ENCODE measurements around the gene GAP43.
"Not testable (repeated sequence)": the region's sequence is repeated elsewhere in the genome, so short reads cannot be mapped to it uniquely, and the experiment has no call there.

Gene GAP43

DNA sequence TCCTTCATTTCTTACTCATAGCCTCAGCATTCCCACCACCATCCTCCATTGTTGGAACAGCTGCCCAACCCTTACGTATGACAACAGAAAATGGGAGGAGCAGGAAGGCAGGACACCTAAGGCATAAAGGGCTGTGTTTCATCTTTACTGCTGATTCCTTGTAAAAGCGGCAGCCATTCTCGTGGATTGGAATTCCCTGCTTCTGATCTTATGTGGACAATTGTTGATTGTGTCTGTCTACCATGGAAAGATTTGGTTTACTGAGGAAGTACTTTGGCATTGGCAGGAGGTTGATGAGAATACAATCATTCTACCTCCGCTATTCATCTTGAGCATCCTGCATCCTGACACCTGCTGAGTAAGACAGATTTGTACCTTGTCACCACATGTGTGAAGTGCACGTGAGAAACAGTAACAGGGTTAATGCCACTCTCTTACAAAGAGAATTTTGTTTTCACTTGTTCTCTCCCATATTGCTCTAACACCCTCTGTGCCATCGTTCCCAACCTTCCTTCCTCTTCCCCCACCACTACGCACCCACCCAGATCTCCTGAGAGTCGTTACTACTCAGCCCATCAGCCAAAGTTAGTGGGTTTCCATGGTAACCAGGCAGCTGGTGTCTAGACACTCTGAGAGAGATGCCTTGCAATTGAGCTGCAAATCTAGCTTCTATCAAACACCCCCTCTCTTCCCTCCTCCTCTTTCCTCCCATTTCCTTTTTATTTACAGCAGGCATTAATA is 75.7 kb downstream of the GAP43 start:
- DNase-seq (ENCODE audit: low read depth), result no peak

DNA sequence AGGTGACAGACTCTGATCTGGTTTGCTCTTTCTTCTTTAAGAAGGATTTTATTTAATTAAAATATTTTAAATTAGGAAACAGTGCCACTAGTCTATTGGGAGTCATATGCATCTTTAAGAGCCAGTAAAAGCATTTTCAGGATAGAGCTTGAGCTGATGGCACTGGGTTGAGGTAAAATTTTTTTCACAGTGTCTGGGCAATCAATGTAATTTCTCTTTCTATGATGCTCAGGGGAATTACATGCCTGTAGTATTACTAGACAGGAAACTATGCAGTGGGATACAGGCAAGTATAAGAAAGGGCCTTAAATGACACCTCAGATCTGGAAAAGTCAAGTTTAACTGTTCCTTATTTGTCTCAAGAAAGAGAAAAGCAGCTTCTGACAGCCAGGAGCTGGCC is 76.4 kb downstream of the GAP43 start:
- no peak for DNase-seq (ENCODE audit: low read depth)

DNA sequence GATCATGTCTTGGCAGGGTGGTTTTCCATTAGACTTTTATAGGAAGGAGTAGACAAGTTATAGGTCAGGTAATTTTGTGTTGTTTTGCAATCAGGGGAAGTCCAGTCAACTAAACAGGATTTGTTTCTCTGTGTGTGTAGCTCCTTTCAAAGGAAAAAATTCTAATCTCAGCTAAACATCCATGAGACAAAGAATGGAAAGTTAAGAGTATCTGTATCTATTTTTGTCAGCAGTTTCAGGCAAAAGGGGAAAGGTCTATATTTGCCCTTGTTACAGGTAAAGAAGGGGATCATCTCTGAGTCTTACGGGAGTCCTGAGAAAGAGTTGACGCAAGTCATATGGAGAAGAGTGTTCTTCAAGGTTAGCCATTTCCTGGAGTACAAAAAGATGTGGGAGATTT is 79.3 kb downstream of the GAP43 start:
- no peak for DNase-seq (ENCODE audit: low read depth)

DNA sequence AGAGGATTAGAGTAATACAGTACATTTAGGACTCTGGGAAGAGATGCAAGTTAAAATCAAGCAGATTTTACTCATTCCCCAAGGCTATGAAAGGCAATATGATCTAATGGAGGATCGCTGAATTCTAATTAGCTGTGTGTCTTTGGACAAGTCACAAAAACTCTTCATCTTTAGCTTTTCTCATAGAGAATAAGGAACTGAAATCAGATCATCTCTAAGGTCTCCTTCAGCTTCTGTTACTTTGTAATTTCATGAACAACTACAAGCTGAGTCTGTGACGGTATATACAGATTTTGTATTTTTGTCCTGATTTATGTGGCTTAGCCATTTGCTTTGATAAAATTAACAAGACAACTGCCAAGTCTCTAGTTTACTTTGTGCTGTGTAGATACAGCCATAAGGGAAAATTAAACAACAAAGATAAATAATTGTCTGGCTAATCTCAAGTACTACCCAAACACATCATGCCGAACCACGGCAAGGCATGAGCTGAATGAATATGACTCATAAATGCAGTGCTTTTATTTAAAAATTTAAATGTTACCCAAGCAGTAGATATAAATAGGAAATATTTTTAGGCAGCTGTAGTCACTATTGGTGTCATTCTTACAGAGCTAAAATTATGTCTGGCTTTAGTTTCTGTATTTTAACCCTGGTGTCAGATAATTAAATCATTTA is 81.5 kb downstream of the GAP43 start:
- no peak for DNase-seq (ENCODE audit: low read depth)

DNA sequence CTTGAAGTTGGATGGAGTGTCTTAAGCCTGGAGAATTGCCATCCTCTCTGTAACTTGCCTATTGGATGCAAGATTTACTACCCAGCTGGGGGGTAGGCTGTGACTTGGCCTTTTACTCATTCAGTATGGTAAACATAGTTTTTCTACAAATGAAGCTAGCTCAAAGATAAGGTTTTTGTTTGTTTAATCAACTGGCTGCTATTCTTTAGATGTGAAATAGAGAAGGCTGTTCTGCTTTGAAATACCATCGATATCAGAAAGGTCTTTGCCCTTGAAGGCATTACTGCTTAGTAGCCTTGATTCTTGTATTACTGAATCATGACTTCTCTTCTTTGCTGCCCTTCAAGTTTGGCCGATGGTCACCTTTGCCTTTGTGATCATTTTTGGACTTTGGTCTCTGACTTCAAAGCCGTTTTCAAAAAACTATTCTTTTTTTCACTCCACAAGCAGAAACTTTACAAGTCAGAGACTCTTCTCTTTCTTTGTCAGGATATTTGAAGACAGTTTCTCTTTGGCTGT is 83.1 kb downstream of the GAP43 start:
- no peak for DNase-seq (ENCODE audit: low read depth)

DNA sequence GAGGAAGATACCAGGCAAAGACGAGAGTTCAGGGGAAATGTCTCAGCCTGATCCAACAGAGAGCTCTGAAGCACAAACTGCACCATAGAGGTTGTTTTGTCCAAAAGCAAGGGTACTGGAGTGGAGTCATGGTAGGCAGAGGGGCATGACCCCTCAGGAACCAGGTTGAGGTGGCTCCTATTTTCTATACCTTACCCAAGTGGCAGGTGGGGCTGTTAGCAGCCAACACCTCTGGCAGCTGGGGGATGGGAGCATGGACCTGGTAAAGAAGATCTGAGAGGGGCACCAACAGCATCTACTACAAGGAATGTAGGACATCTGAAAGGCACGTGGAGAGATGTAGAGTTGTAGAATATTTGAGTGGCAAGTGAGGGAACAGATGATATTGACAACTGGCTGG is 85.2 kb downstream of the GAP43 start:
- DNase-seq (ENCODE audit: low read depth), result no peak

DNA sequence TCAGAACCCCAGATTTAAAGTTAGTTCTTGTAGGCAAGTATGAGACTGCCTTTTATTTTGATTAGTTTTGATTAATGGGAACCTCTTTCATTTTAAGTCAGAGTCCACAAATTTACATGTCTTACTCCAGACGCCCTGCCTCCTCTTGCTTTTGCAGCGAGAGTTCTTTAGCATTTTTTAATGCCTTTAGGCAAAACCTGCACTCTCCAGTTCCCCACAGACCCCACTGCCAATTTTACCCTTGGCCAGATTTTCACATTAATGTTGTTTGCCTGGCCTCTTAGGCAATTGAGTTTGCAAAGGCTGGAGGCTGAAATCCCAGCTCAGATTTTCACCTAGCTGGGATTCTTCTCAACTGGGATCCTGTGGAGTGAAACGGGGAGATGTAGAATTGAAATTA is 85.8 kb downstream of the GAP43 start:
- no peak for DNase-seq (ENCODE audit: low read depth)

DNA sequence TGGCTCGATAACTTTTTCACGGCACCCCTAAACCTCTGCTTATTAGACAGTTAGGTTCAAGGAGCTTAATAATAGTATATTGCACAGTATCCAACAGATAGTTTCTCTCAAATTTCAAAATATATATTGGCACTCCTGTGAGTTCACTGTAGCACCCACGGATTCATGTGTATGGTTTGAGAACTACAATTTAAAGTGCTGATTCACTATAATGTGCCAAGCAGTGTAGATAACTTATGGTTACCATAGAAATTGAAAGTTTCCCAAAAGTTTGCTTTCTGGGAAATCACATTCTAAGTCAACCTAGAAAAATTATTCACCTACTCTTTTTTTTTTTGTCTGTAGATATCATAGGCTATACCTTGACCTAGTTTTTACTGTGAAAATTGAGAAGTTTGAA is 86.6 kb downstream of the GAP43 start:
- DNase-seq (ENCODE audit: low read depth), result no peak

DNA sequence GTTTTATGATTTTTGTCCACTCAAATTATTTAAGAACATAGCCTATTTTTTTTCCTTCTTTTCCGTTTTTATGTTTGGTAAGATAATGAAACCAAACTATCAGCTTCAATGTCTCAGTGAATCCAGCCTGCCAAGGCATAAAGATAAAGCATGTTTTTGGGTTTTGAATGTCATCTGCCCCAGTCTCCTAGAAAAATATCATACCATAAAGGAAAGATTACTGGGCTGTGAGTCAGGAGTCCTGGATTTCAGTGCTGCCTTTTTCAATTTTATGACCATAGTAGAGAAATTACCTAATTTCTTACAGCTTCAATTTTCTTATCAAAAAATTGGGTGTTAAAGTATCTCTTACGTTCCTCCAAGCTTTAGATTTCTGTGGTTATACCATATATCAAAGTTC is 87.5 kb downstream of the GAP43 start:
- DNase-seq (ENCODE audit: low read depth), result no peak

DNA sequence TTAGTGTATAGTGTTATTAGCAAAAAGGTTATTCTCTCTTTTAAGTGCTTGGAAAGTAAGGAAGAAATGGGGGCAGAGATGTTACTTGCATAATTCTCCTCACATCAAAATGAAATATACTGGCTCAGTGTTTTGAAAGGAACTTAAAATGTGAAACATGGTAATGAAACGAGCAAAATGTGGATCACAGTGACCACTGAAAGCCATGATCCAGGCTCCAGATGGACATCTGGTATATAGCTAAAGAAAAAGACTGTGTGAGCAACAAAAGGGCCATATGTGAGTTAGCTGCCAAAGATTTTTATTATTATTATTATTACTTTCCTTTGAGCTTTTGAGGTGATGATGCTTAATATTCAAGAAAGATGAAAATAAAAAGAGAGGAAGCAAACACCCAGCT is 89.6 kb downstream of the GAP43 start:
- DNase-seq (ENCODE audit: low read depth), result no peak

DNA sequence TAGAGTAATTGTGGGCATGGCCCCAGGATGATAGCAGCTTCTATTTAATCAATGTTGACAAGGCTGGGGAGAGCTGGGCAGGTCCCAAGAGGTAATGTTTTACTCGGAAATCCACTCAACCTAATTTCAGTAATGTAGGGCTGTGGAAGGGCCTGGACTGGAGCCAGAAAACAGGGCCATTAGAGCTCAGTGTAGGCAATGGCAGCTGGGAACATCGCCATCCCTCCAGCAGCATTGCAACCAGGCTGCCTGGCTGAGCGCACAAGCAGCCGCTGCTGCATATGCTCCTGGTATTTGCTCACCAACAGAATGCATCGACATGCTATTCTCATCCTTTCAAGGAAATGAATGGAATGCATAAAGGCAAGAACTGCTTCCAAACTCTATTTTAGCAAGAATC is 90.0 kb downstream of the GAP43 start:
- no peak for DNase-seq (ENCODE audit: low read depth)

DNA sequence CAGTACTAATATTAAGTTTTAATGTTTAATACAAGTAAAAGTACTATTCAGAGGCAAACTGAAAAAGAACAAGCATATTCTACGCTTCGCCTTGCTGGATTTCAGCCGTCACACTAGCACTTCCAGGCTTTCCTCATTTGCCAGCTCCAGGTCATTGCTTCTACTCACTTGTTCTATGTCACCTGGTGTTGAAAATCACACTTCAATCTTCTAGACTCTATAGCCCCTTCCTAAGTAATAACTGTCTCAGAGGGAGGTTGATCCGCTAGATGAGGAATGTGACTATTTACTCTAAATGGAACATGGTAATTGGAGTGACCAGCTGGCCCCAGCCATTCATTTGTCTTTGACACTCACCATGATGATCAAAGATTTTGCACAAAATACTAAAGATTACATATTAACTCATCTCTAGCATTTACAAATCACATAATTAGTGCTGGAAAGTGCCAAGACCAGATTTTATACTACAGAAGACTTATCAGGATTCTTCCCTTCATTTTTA is 92.0 kb downstream of the GAP43 start:
- no peak for DNase-seq (ENCODE audit: low read depth)

DNA sequence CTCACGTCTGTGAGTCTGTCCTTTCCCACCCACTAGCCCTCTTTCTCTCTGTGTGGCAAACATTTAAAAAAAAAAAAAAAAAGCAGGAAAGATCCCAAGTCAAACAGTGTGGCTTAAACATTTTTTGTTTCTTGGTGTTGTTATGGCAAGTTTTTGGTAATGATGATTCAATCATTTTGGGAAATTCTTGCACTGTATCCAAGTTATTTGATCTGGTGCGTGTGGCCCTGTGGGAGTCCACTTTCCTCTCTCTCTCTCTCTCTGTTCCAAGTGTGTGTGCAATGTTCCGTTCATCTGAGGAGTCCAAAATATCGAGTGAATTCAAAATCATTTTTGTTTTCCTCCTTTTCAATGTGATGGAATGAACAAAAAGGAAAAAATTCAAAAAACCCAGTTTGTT is 97.7 kb downstream of the GAP43 start:
- no peak for DNase-seq (ENCODE audit: low read depth)

DNA sequence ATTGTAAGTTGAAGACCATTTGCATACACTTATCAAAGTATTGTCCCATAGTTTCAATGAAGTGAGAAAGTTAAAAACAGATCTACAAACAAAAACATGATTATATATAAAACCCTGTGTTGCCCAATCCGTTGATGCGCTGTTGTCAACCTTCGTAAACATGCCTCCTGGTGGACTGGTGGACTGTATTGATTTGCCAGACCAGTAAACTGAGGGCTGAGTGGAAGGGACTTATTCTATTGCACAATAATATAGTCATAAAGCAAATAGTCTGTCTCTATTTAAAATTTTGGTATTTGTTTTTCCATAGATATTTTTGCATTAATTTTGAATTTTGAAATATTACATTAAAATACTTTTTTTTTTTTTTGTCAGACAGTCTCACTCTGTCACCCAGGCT is 102.5 kb downstream of the GAP43 start:
- DNase-seq (ENCODE audit: low read depth), result no peak

DNA sequence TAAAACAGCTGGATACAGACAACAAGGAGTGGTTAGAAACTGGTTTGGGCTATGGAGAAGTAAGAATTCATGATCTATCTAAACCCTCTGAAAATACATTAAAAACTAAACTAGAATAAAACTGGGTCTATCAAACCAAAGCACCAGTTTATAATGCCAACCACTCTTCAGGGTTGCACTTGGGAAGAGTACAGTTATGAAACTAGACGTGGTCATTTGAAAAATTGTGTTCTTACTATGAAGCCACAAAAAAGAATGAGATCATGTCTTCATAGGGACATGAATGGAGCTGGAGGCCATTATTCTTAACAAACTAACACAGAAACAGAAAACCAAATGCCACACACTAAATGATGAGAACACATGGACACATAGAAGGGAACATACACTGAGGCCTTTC is 103.8 kb downstream of the GAP43 start:
- DNase-seq (ENCODE audit: low read depth), result no peak

DNA sequence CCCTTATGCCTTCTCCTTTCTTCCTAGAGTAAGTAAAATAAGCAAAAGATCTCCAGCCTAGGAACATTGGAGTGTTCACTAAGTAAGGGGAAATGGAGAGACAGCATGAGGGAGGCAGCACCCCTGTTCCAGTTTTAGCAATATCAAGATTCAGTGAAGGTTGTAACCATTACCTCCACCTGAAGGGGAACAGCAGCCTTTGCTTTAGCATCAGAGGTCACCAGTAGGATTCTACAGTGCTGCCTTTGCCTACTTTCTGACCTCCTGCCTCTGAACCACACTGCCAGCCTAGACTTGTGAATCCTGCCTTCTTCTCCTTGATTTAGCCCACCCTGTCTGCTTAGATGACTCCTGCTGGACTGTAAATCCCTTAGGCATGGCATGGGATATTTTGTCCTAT is 104.7 kb downstream of the GAP43 start:
- DNase-seq (ENCODE audit: low read depth), result no peak

DNA sequence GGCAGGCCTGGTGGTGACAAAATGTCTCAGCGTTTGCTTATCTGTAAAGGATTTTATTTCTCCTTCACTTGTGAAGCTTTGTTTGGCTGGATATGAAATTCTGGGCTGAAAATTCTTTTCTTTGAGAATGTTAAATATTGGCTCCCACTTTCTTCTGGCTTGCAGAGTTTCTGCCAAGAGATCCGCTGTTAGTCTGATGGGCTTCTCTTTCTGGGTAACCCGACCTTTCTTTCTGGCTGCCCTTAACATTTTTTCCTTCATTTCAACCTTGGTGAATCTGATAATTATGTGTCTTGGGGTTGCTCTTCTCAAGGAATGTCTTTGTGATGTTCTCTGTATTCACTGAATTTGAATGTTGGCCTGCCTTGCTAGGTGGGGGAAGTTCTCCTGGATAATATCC is 113.0 kb downstream of the GAP43 start:
- DNase-seq (ENCODE audit: low read depth), result not testable (repeated sequence)

DNA sequence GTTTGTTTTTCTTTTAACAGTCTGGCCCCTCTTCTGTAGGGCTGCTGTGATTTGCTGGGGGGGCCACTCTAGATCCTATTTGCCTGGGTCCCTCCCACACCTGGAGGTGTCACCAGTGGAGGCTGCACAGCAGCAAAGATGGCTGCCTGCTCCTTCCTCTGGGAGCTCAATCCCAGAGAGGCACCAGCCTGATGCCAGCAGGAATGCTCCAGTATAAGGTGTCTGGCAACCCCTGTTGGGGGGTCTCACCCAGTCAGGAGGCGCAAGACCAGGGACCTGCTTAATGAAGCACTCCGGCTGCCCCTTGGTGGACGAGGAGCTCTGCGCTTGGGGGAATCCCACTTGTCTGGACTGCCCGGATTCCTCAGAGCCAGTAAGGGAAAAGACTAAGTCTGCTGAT is 118.3 kb downstream of the GAP43 start:
- DNase-seq (ENCODE audit: low read depth), result no peak

DNA sequence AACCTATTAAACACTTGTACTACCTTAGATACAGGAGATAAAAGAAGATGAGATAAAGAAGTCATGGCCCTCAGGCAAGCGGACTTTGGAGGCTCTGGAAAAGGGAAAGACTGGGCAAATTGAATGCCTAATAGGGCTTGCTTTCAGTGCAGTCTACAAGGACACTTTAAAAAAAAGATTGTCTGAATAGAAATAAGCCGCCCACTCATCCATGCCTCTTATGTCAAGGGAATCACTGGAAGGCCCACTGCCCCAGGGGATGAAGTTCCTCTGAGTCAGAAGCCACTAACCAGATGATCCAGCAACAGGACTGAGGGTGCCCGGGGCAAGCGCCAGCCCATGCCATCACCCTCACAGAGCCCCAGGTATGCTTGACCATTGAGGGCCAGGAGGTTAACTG is 121.2 kb downstream of the GAP43 start:
- DNase-seq (ENCODE audit: low read depth), result not testable (repeated sequence)

DNA sequence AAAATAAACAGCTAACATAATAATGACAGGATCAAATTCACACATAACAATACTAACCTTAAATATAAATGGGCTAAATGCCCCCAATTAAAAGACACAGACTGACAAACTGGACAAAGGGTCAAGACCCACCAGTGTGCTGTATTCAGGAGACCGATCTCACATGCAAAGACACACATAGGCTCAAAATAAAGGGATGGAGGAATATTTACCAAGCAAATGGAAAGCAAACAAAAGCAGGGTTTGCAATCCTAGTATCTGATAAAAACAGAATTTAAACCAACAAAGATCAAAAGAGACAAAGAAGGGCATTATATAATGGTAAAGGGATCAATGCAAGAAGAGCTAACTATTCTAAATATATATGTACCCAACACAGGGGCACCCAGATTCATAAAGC is 129.7 kb downstream of the GAP43 start:
- not testable (repeated sequence) for DNase-seq (ENCODE audit: low read depth)

DNA sequence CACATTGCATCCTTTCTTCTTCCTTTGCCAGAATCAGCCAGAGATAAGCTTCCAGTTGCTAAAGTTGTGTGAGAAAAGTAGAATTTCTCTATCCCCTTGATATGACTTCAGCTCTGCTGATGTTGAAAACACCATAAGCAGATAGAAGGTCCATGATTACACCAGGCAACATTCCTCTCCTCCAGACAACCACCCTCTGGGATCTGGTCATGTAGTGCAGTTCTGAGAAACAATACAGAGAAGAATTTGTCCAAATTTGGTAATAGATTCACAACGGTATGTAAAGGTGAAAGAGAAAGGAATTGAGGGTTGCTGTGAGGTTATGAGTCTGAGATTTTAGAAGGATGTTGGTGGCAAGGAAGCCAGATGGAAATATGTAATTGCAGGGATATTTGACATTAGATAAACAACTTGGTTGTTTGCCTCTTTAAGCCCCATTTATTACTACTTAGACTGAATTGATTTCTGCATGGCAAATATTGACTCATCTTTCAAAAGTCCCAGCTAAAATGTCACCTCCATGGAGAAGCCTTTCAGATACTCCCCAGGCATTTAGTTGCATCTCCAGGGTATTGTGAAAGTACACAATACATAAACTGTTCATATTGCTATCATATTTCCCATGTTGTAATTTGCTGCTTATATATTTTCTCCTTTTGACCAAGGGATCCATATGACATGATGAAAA is 134.9 kb downstream of the GAP43 start:
- DNase-seq (ENCODE audit: low read depth), result no peak

DNA sequence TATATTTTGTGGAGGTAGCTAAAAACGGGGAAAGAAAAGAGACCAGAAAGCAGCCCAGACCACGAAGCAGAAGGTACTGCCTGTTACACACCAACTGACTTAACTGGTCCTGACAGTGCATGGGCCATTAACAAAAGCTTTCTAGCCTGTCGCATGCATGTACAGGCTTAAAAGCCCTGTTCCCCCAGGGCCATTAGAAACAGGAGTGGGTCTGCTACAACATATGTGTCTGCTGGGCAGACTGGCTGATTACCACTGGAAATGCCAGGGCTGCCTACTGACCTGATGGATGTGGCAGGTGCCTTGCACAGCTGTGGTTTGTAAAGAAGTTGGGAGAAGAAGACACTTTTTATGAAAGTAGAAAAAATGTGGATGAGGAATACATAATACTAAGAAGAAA is 137.4 kb downstream of the GAP43 start:
- DNase-seq (ENCODE audit: low read depth), result no peak

DNA sequence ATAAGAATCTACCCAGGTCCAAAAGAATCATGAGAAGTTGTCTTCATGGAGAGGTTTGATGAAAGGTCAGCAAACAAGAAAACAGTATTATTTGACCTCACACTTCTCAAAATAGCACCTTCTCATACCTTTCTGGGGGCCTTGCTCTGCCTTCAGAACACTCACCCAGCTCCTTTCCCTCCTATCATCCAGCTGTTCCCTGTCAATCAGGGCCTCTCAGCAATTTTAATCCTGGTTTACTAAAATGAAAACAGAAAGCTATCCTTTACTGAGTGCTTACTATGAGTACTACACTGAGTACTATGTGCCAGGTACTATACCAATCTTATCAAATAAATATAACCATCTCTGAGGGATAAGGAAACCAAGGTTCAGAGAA is 138.6 kb downstream of the GAP43 start:
- no peak for DNase-seq (ENCODE audit: low read depth)
